ENCODE measurements around the gene CCDC142.

DNA sequence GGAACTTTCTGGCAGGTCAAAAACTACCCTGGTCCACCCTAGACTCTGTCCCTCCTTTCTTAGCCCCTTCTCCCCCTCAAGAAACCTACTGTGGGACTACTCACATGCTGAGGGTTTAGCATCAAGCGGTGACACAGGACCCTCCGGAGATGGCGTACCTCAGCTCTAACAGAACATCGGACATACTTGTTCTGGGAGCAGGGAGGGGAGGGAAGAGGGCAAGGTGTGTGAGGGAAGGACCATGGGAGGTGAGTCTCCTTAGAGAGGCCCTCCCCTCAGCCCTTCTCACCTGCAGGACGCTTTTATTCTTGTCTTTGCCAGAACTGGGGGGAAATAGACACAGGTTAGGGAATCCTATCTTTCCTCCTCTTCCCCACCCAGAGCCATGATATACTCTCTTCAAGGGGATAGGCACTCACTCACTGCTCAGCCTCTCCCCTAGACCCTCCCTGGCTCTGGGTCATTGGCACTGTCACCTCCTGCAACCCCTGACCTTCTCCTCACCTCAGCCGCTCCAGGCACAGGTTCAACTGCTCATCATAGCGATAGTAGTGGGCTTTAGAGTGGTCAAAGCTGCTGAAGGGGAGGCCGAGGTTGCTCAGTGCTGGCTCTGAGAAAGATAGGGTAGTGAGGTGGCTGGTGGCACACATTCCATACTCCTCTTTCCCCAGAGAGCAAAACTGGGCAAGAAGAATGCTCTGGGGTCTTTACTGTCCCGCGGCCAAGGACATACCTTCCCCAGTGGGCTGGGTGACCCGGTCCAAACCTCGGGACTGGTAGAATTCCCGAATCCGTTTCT is 22.8 kb upstream of the CCDC142 start:
- TF ChIP-seq, protein P1, sequence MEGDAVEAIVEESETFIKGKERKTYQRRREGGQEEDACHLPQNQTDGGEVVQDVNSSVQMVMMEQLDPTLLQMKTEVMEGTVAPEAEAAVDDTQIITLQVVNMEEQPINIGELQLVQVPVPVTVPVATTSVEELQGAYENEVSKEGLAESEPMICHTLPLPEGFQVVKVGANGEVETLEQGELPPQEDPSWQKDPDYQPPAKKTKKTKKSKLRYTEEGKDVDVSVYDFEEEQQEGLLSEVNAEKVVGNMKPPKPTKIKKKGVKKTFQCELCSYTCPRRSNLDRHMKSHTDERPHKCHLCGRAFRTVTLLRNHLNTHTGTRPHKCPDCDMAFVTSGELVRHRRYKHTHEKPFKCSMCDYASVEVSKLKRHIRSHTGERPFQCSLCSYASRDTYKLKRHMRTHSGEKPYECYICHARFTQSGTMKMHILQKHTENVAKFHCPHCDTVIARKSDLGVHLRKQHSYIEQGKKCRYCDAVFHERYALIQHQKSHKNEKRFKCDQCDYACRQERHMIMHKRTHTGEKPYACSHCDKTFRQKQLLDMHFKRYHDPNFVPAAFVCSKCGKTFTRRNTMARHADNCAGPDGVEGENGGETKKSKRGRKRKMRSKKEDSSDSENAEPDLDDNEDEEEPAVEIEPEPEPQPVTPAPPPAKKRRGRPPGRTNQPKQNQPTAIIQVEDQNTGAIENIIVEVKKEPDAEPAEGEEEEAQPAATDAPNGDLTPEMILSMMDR (IDR thresholded peaks at IDR 0.05), result no peak
- TF ChIP-seq POLR2AphosphoS5 (IDR thresholded peaks at IDR 0.05) (no peak), POLR2A (IDR thresholded peaks at IDR 0.05) (no peak)
